Stimulated activated CD4-positive, alpha-beta T cell treated with anti-CD3 and anti-CD28 coated beads, Interleukin-4, amount 100 ng/mL, for 48 hours (primary cell): ENCODE results near the gene ABCC2.
A peak's percentile ranks its signal among the peaks of the same experiment; 100 is the strongest.
"Not testable (repeated sequence)": the region's sequence is repeated elsewhere in the genome, so short reads cannot be mapped to it uniquely, and the experiment has no call there.

Source experiments
- DNase-seq, 2 donors: peaks; one replicate each; pipeline ENCODE4 v3.0.0-alpha.2; 2020; ENCODE audit warnings: low read depth in 2 of 2

Gene ABCC2

DNA sequence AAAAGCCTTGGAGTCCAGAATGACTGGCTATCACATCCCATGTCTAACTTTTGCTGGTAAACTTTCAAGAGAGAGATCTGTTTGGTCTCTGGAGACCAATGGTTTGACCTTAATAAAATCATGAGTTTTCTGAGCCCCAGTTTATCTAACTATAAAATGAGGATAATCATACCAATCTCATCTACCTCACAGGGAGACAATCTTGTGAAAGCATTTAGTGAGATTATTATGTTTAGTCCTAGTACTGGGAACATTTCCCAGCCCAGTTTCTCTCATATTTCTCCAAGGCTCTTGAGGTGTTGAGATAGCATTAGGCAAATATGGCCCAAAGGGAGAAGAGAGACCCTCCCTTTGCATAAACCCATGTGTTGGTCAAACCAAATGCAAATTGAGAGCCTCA lies 25.8 kb downstream of the ABCC2 start:
- no peak for DNase-seq

DNA sequence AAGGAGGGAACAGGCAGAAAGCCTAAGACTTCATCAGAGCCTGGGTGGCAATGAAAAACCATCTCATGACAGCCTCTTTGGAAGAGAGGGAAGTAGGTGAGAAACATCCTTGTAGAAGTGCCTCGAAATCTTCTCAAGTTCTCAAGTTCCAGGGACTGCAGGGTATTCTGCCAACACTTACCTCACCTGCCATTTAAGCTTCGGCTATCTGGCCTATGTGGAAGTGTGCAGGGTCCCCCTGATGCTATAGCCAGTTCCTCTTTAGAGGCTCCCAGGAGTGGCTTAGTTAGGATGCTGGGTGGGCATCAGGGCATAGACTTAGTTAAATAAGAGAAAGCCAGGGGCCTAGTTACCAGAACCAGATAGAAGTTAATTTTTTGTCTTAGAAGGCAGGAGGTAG lies 27.0 kb downstream of the ABCC2 start:
- DNase-seq: no peak

DNA sequence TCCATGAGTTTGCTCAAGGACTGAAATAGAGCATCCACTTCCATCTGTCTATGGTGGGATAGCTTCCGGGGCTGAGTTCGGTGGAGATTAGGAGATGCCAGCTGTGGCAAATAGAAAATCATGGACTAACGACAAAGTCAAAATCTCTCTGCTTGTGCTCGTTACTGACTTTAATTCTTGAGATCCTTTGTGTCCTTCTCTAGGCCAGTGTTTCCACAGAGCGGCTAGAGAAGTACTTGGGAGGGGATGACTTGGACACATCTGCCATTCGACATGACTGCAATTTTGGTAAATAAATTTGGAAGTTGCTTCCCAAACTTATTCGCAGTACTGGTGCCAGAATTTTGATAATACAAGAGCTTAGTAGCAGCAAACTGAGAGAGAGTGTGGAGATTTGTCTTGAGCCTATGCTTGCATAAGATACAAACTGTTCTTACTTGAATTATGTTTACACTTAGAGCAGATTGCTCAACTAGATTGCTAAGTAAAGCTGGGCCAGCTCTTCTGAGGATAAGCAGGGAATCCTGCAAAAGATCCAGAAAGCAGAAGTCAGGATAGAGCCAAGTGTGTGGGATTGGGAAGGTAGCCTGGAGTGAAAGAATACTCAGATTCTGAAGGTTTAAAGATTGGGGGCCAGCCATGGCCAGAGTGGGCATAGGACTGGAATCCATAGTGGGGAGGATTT lies 27.6 kb downstream of the ABCC2 start:
- no peak for DNase-seq

DNA sequence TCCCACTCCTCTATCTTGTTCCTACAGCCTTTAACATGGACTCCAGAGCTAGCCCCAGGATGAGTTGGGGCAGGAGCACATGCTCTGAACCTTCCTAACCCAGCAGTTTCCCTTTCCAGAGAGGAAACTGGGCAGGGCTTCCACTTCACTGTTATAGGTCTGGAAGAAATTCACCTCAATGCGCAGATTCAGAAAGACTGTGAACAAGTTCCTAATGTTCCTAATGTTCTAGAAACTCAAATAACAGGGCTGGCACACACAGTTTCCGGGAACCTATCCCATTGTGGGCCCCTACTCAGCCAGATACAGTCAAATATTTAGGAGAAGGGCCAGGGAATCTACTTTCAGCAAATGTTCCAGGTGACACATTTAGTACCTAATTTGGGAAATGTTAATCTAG lies 29.7 kb downstream of the ABCC2 start:
- DNase-seq: no peak

DNA sequence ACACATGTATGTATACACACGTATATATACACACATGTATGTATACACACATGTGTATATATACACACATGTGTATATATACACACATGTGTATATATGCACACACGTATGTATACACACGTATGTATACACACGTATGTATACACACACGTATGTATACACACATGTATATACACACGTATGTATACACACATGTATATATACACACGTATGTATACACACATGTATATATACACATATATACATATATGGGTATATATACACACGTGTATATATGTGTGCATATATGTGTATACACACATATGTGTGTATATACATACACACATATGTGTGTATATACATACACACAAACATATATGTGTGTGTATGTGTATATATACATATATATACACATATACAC lies 31.7 kb downstream of the ABCC2 start:
- no peak for DNase-seq

DNA sequence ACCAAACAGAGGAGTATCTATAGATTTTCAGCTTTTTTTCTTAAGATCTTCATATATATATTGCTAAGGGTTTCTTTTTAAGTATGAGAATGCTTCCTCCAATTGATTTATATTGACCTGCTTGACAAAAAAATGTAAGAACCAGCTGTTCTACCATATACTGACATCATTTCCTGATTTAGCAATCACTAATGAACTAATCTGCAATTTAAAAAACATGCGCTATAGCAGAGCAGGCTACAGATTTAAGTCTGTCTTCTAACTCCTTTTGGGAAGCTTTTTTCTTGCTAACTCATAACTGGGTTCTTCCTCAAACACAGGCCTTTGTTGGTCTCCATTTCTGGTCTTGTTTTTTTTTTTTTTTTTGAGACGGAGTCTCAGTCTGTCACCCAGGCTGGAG lies 33.2 kb downstream of the ABCC2 start:
- no peak for DNase-seq

DNA sequence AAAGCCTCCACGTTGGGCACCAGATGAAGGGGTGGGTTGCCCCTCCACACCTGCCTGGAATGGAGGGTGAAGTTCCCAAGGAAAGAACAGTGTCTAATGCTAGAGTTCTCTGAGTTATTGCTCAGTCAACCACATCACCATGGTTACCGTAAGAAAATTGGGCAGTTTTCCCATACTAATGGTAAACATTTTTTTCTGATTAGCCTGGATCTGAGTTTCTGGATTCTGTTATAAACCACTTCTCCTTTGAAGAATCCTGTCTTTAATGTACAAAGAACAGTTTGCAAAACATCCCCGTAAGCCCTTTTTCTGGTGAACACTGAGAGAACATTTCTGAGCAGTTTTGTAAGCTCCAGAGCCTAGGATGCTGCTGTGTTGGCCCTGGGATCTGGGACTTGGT lies 45.5 kb downstream of the ABCC2 start:
- no peak for DNase-seq

DNA sequence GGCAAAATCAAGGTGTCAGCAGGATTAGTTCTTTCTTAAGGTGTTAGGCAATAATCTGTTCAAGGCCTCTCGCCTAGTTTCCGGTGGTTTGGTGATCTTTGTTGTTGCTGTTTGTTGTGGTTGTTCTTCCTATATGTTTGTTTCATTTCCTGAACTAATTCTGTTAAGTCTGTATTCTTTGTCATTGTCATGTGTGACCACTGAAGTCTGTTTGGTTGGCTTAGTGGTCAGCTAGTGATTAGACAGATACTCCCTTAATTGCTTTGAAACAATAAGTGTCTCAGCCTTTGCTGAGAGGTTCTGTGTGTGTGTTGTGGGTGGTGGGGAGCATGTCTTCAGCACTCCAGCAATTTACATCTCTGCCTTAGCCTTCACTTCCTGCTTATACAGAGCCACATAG lies 46.0 kb downstream of the ABCC2 start:
- no peak for DNase-seq

DNA sequence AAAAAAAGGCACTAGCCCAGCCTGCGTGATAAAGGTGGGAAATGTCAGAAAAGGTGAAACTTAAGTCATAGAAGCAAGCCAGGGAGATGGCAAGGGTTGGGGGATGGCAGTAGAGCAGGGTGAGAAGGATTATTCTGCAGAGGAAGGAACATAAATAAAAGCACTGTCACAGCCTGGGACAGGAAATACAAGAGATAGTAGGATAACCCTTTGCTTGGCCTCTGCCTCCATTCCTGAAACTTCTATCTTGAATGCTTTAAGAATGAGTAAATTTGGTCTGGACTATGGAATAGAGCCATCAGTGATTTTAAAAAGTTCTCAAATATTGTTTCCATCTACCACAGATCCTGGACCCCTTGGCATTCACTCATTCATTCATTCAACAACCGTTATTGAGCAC lies 50.0 kb downstream of the ABCC2 start:
- DNase-seq: no peak

DNA sequence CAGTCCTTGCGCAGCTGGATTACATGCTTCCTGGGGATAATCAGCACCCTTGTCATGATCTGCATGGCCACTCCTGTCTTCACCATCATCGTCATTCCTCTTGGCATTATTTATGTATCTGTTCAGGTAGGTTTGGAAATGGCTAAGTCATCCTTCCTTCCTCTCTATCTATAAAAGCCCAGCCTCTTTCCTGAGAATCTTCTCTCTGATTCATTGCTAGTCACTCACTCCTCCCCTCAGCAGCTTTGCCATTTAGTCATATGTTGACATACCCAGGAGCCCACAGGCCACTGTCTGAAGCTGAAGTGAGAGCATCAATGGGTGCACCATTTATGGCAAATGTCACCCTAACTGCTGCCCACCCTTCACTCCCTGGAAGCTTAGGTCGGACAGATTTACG lies 52.0 kb downstream of the ABCC2 start:
- DNase-seq: no peak

DNA sequence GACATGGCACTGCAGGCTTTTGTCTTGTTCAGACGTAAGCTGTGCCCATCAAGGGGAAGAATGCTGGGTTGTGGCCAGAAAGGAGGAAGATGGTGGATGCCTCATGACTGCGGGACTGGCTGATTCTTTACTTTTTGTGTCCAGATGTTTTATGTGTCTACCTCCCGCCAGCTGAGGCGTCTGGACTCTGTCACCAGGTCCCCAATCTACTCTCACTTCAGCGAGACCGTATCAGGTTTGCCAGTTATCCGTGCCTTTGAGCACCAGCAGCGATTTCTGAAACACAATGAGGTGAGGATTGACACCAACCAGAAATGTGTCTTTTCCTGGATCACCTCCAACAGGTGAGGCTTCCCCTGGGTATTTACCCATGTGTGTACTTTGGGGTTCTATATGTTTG lies 53.5 kb downstream of the ABCC2 start:
- DNase-seq: no peak

DNA sequence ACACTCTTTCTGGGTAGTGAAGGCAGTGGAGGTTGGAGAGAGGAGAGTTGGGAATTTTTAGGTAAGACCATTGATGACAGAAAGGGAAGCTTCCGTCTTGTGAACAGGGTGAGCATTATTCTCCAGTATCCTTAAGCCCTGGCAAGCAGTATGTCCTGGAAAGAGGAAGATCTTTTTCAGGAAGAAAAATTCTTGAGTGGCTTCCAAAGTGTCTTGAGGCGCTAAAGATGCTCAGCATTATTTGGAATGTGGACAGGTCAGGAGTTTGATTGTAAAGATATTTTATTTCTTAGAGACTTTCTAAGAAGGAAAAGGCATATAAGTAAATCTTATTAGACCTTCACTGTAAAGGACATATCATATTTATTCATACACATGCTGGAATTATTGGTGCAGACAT lies 54.3 kb downstream of the ABCC2 start:
- no peak for DNase-seq

DNA sequence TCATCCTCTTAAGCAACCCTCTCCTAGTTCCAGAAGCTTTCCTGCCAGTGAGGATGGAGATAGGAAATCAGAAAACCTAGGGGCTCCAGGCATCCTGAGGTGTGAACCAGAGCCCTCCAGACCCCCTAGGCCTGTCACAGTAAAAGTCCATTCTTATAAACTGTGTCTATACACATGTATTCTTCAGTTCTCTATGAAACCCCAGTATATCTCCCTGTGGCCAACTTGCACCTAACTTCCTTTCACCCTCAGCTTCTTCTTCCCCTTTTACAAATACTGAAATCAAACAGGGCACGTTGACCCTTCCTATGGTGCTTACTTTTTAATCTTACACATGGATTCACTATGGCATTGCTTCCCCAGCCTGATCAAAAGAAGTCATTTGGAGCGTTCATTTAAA lies 58.4 kb downstream of the ABCC2 start:
- not testable (repeated sequence) for DNase-seq

DNA sequence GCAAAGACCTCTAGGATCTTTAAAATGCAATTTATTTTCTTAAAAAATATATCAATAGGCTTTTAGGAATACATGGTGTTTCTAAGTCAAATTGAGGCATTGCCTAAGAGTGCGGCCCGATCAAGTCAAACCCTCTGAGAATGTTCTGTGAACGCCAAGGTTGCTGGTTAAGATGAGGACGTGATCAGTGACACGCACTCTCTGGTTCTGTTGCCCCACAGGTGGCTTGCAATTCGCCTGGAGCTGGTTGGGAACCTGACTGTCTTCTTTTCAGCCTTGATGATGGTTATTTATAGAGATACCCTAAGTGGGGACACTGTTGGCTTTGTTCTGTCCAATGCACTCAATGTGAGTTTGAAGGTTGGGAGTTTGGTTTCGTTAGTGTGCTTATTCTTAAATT lies 59.3 kb downstream of the ABCC2 start:
- DNase-seq: no peak

DNA sequence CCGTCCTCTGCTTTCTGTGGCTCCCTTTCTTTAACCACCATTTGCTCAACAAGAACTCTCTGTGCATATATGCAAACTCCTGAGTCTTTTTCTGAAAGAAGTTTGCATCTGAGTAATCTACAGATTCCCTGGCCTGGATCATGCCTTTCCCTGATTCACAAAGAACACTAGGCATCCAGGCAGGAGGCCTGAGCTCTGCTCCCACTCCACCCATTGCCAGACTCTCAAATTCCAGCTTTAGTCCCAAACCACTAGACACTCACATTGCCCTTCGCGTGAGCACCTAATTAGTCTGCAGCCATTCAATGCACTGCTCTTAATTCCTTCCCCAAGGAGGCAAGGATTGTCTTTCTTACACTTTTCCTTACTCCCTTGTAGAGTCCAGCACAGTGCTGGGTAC lies 60.9 kb downstream of the ABCC2 start:
- no peak for DNase-seq

DNA sequence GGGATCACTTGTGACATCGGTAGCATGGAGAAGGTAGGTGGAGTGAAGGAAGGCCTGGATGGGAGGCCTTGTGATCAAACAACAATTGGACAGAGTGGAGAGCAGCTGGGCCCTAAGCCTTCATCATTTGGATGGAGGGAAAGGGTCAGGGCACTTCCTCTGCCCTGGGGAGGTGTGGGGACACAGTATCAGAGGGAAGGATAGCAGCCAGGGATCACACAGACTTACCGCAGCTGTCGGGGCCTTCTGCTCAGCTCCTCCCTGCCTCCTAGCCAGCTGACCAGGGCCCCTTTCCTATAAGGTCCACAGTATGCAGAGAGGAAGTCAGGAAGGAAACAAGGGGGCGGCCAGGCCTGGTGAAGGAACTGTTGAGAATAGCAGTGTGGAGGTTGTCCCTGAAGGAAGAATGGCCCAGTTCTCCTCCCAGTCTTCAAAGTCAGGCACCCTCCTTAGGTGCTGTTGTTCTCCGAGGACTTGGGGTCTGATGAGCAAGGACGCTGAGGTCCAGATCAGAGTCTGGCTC lies 62.1 kb downstream of the ABCC2 start:
- no peak for DNase-seq

DNA sequence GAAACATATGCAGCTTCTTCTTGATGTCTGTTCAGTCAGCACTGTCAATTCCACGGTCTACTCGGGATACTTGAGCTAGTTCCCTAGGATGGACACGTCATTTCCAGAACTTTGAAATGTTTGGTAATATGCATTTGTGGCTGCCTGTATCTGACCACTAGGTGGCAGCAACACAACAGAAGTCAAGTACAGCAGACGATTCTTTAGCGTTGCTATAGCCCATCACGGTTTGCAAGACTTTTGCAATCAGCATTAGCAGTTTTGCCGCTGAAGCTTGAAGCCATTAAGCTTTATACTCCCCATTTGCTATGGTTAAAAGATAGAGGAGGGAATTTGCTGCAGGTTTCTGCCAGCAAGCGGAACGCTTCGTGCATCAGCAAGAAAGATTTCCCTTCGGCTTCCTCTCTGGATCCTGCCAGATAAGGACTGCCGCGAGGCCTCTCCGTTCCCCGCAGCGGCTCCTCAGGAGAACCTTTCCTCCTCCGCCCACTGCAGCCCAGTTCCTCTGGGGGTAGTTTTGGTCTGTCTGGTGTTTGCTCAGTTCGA lies 63.5 kb downstream of the ABCC2 start:
- DNase-seq: peak; percentile 49 to 51

DNA sequence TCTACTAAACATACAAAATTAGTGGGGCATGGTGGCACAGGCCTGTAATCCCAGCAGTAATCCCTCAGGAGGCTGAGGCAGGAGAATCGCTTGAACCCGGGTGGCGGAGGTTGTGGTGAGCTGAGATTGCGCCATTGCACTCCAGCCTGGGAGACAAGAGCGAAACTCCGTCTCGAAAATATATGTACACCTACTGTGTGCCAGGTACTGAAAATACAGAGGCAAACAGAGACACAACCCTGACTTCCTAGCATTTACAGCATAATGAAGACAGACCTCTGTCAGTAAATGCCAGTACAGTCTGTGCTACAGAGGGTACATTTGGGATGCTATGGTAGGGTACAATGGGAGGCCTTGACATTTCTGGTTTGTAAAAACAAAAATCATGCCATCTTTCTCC lies 66.6 kb downstream of the ABCC2 start:
- DNase-seq: no peak

DNA sequence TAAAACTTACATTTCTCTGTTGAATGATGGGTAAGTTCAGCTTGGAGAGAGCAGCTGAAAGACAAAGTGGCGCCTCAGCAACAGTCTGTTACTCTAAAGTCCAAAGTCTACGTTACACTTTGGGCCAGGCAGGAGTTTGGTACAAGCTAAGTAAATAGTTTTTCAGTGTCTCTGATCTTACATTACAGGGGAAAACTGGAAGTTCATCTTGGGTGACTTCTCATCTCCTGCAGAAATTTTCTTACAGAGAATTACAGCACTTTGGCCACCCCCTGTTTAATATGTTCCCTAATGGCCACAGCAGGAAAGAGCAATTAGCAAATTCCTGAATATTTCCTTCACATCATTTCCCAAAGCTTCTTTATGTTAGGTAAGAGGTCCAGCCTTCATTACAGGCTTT lies 67.1 kb downstream of the ABCC2 start:
- DNase-seq: no peak

DNA sequence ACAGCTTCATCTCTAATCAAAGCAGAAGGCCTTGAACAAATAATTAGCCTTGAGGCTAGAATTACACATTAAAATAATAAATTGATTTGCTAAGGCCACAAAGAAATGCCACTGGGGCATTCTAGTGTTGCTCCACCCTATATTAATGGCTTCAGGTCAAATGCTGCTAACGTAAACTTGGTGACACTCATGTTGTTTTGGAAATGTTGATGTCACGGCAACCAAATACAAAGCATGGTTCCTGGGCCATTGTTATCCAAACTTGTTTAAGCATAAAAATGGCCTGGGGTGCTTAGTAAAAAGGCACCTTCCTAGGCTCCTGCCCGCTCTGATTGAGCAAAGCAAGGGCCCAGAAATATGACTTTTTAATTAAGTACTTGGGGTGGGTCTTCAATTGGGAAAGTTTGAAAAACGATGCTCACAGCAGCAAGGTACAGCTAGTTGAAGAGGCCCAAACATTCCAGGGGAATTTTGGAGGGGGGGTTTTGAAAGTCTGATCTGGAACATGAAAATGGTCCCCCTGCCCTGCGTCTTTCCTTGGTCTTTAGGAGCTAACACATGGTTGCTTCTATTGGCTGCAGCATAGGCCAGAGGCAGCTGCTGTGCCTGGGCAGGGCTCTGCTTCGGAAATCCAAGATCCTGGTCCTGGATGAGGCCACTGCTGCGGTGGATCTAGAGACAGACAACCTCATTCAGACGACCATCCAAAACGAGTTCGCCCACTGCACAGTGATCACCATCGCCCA lies 67.8 kb downstream of the ABCC2 start:
- no peak for DNase-seq

DNA sequence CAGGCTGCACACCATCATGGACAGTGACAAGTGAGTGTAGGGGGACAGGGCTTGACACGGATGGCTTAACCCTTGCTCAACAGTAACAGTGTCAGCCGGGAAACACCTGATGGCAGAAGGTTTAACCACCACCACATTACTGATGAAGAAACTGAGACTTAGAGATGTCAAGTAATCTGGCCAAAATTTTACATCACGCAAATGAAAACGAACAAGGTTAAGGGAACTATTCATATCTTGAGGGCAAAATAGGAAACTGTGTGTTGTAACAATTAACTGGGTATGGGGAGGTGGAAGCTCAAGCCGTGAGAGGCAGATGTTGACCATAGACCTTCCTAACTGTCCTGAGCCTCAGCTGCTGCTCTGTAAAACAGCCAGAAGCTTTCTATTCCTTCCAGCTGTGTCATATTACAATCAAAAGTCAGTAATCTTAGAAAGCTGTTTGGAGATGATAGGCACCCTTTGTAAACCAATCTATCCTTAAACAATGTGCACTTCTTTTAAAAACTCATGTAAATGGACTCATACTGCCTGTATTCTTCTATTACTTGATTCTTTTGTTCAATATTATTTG lies 68.4 kb downstream of the ABCC2 start:
- no peak for DNase-seq

DNA sequence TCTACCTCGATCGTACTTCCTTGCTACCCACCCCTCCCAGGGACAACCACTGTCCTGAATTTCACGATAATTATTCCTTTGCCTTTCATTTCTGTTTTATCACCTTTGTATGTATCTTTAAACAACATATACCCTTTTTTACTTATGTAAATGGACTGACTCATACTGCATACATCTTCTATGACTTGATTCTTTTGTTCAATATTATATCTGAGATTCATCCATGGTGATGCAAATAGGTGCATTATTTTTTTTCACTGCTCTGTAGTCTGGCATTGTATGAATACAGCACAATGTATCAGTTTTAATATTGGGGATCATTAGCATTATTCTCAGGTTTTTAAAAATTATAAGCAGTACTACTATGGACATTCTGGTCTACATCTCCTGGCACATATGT lies 69.4 kb downstream of the ABCC2 start:
- no peak for DNase-seq
